BLaER1 treated with 17β-estradiol and CSF1 and Interleukin-3, amounts not matched to agents 10 nM and 100 nM (cell line): Measurements from ENCODE around the gene KCNK16.

Experiments
- H3K27ac ChIP-seq, 11 experiments: shearing (Covaris generic); formaldehyde crosslinking; 2 replicates each; pipeline ENCODE4 v1.8.1; 2022
- H3K27me3 ChIP-seq, 11 experiments: shearing (Covaris generic); formaldehyde crosslinking; 2 replicates each; pipeline ENCODE4 v1.8.1; 2022
- H3K36me3 ChIP-seq, 11 experiments: shearing (Covaris generic); formaldehyde crosslinking; 2 replicates each; pipeline ENCODE4 v1.8.1; 2022
- H3K4me1 ChIP-seq, 10 experiments: shearing (Covaris generic); formaldehyde crosslinking; 2 replicates each; pipeline ENCODE4 v1.8.1; 2022
- H3K4me2 ChIP-seq, 11 experiments: shearing (Covaris generic); formaldehyde crosslinking; 2 replicates each; pipeline ENCODE4 v1.8.1; 2022
- H3K4me3 ChIP-seq, 10 experiments: shearing (Covaris generic); formaldehyde crosslinking; 2 replicates each; pipeline ENCODE4 v1.8.1; 2022
- H3K9ac ChIP-seq, 11 experiments: shearing (Covaris generic); formaldehyde crosslinking; 2 replicates each; pipeline ENCODE4 v1.8.1; 2022
- H3K9me3 ChIP-seq, 11 experiments: shearing (Covaris generic); formaldehyde crosslinking; replicated peaks in 1 of 11; 2 replicates each; pipeline ENCODE4 v1.8.1; 2022
- H4K20me1 ChIP-seq, 11 experiments: shearing (Covaris generic); formaldehyde crosslinking; 2 replicates each; pipeline ENCODE4 v1.8.1; 2022
- Cebpa-rat ChIP-seq, 11 experiments: shearing (Covaris generic); IDR thresholded peaks; 2 replicates each; pipeline ENCODE4 v1.8.1; 2022

Gene KCNK16

DNA sequence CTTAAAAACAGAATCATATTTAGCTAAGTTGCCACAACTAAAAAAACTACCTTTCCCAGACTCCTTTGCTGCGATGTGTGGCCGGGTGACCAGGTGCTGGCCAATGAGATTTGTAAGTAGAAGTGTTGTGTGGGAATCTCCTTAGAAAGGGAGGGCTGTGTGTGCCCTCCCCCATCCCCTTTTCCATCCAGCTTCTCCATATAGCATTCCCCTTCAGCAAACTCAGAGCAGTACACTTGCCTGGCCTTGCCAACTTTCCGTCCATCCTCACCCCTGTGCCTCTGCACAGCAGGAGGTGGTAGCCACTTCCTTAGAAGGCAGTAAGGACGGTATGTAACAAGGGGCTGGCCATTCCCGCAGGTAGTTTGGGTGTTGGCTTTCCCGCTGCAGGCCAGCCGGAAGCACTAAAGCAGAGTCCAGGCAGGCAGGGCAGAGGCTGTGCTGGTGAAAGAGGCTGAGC is 22.3 kb upstream of the KCNK16 start:
- Histone ChIP-seq H3K9me3 (peaks cover 0 to 10% (median 8%) of the 10 kb centered on the region in 11 experiments; a peak in 11 of 22 replicates), H3K27ac (peak overlapping the region in 5 of 11 experiments; percentile 1 to 95 (median 17); a peak in 5 of 22 replicates), H3K4me3 (no peak overlapping the region), H4K20me1 (no peaks in the 10 kb centered on the region), H3K36me3 (no peaks in the 10 kb centered on the region), H3K27me3 (no peaks in the 10 kb centered on the region), H3K4me2 (peak overlapping the region in 3 of 11 experiments; percentile 8 to 91 (median 15); a peak in 2 of 22 replicates), H3K9ac (no peak overlapping the region; a peak in 1 of 22 replicates), H3K4me1 (peaks cover 50 to 84% (median 75%) of the 10 kb centered on the region in 10 experiments)
- TF ChIP-seq Cebpa-rat (IDR thresholded peaks at IDR 0.05) = no peak

GRCh38 chr6:39343396-39343870 is 20.9 kb upstream of the KCNK16 start:
- peak overlapping the region; percentile 76 to 93 (median 87) for H3K4me2 ChIP-seq
- H4K20me1 ChIP-seq = no peaks in the 10 kb centered on the region
- H3K27me3 ChIP-seq = no peaks in the 10 kb centered on the region
- H3K36me3 ChIP-seq = no peaks in the 10 kb centered on the region
- peaks cover 0 to 10% (median 8%) of the 10 kb centered on the region in 11 experiments; a peak in 11 of 22 replicates for H3K9me3 ChIP-seq
- no peak for TF ChIP-seq Cebpa-rat (IDR thresholded peaks at IDR 0.05)
- H3K4me1 ChIP-seq = peaks cover 64 to 97% (median 89%) of the 10 kb centered on the region in 10 experiments
- H3K4me3 ChIP-seq = no peak overlapping the region
- peak overlapping the region; percentile 2 to 80 (median 73); a peak in 20 of 22 replicates for H3K9ac ChIP-seq
- H3K27ac ChIP-seq = peak overlapping the region; percentile 73 to 95 (median 86)

DNA sequence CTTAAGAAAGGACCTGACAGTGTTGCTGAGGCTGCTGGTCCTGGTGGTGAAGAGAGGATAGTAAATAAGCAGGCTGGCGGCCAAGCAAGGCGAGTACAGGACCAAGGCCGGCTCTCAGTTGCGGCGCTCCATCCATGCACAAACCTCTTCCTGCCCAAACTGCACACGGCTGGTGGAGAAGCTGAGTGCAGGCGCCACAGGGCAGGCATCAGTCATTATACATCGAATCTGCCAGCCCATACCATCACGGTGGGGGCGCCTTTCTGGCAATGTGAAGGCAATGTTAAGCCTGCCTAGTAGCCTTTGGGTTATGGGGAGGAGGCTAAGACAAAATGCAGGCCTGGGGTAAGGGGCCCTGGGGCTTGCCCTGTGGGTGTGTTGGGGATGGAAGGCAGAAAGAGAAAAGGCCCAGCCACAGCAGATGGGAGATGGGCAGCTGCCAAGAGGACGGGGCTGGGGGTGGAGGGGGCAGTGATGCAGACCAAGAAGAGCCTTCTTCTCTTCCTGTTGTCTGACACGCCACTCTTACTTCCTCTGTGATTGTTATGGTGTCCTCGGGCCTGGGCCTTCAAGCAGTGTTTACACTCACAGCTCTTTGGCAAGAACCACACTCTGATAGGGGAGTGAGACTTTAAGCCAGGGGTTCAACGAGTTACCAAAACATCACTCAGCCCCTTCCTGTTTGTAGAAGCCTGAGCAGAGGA is 20.3 kb upstream of the KCNK16 start:
- peaks cover 70 to 98% (median 94%) of the 10 kb centered on the region in 10 experiments for H3K4me1 ChIP-seq
- H3K9me3 ChIP-seq = peaks cover 0 to 10% (median 8%) of the 10 kb centered on the region in 11 experiments; a peak in 11 of 22 replicates
- no peaks in the 10 kb centered on the region for H3K36me3 ChIP-seq
- no peaks in the 10 kb centered on the region for H3K27me3 ChIP-seq
- peak overlapping the region; percentile 73 to 95 (median 86) for H3K27ac ChIP-seq
- no peaks in the 10 kb centered on the region for H4K20me1 ChIP-seq
- peak overlapping the region; percentile 2 to 80 (median 73); a peak in 20 of 22 replicates for H3K9ac ChIP-seq
- H3K4me2 ChIP-seq = peak overlapping the region; percentile 76 to 93 (median 87)
- H3K4me3 ChIP-seq = no peak overlapping the region
- no peak for TF ChIP-seq Cebpa-rat (IDR thresholded peaks at IDR 0.05)

DNA sequence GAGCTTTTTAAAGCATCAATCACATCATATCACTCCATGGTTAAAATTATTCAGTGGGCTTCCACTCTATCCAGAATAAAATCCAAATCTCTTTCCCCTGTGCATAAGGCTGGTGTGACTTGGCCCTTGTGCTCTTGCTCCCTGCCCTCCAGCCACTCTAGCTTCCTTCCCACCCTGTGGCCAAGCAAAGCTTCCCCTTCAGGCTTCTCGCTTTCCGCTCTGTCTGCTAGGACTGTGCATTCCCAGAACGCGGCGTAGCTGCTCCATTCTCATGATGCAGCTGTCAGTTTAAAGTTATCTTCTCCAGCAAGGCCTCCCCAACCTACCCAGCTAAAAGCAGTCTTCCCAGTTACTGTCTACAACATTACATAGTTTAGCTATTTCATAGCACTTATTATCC is 19.4 kb upstream of the KCNK16 start:
- no peak for TF ChIP-seq Cebpa-rat (IDR thresholded peaks at IDR 0.05)
- Histone ChIP-seq H3K9me3 (peaks cover 0 to 10% (median 8%) of the 10 kb centered on the region in 11 experiments; a peak in 11 of 22 replicates), H3K36me3 (no peaks in the 10 kb centered on the region), H3K9ac (peak overlapping the region in 6 of 11 experiments; percentile 72 to 80 (median 78); a peak in 8 of 22 replicates), H3K27ac (peak overlapping the region in 9 of 11 experiments; percentile 73 to 95 (median 90); a peak in 17 of 22 replicates), H3K4me2 (peak overlapping the region; percentile 76 to 93 (median 87)), H3K4me3 (no peak overlapping the region), H3K27me3 (no peaks in the 10 kb centered on the region), H4K20me1 (no peaks in the 10 kb centered on the region), H3K4me1 (peaks cover 78 to 96% (median 93%) of the 10 kb centered on the region in 10 experiments)

DNA sequence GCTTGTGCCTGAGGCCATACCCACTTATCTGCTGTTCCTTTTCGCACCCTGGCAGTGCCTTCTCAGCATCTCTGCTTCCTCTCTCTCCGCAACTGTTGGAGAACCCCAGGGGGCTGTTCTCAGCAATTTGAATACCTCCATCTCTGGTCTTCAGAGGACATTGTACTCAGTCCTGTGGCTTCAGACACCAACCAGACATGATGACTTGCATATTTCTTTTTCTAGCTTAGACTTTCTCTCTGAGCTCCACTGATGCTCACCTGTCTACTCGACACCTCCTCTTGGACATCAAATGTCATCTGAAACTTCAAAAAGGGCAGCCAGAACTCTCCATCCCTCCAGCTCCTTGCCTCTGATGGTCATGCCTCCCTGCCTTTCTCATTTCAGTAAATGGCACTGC is 18.9 kb upstream of the KCNK16 start:
- H3K4me1 ChIP-seq = peaks cover 81 to 95% (median 92%) of the 10 kb centered on the region in 10 experiments
- TF ChIP-seq Cebpa-rat (IDR thresholded peaks at IDR 0.05) = no peak

GRCh38 chr6:39339868-39340550 is 17.5 kb upstream of the KCNK16 start:
- no peaks in the 10 kb centered on the region for H3K27me3 ChIP-seq
- peaks cover 85 to 97% (median 95%) of the 10 kb centered on the region in 10 experiments for H3K4me1 ChIP-seq
- H4K20me1 ChIP-seq = no peaks in the 10 kb centered on the region; a peak in 1 of 22 replicates
- peak overlapping the region; percentile 16 to 58 (median 40); a peak in 15 of 22 replicates for H3K9ac ChIP-seq
- no peaks in the 10 kb centered on the region for H3K36me3 ChIP-seq
- peak overlapping the region in 1 of 10 experiments; percentile 12; a peak in 2 of 20 replicates for H3K4me3 ChIP-seq
- peak overlapping the region; percentile 76 to 93 (median 87) for H3K4me2 ChIP-seq
- no peak for TF ChIP-seq Cebpa-rat (IDR thresholded peaks at IDR 0.05)
- peak overlapping the region in 10 of 11 experiments; percentile 1 to 95 (median 60); a peak in 17 of 22 replicates for H3K27ac ChIP-seq
- H3K9me3 ChIP-seq = peaks cover 0 to 10% (median 8%) of the 10 kb centered on the region in 11 experiments; a peak in 11 of 22 replicates

More for the DNA sequence above, 18.9 kb upstream of the KCNK16 start:
- Histone ChIP-seq H3K9ac (peak overlapping the region in 3 of 11 experiments; percentile 29 to 78 (median 77); a peak in 3 of 22 replicates), H3K27ac (peak overlapping the region in 8 of 11 experiments; percentile 62 to 95 (median 88); a peak in 11 of 22 replicates), H3K4me2 (peak overlapping the region; percentile 76 to 93 (median 87)), H3K36me3 (no peaks in the 10 kb centered on the region), H3K27me3 (no peaks in the 10 kb centered on the region), H3K9me3 (peaks cover 0 to 10% (median 8%) of the 10 kb centered on the region in 11 experiments; a peak in 11 of 22 replicates), H4K20me1 (no peaks in the 10 kb centered on the region), H3K4me3 (no peak overlapping the region)

DNA sequence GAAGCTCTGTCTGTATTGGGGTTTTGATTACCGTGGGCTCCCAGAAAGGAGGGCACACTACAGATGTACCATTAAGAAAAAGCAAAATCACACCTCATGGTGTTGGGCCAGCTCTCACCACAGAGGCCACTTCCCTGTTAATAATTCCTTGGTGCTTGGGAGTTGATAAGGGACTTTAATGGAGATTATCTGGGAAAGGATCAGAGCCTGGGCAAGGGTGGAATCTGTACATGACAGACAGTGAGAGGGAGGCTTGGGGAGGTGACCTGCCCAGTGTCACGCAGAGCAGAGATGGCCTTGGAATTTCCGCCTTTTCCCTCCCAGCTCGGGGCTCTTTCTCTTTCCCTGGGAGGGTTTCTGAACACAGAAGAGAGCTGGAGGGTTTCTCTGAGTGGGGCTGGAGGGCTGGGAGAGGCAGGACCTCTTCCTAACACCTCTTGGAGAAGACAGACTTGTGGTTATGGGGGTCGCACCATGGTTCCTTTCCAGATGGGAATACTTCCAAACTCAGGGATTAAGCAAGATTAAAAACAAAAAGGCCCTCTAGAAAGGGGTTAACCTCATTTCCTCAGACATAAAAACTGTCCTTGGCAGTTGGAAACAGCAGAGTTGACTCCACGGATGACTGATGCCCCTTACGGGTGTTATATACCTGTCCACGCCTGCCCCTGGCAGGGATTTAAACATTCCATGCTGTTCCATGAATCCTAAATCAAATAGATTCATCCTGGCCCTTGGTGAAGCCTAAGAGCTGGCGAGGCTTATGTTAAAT is 16.8 kb upstream of the KCNK16 start:
- Histone ChIP-seq H3K4me2 (peak overlapping the region; percentile 76 to 93 (median 87)), H3K27me3 (no peaks in the 10 kb centered on the region), H3K9ac (peak overlapping the region in 10 of 11 experiments; percentile 16 to 58 (median 40); a peak in 13 of 22 replicates), H4K20me1 (no peaks in the 10 kb centered on the region; a peak in 1 of 22 replicates), H3K9me3 (peaks cover 0 to 8% (median 5%) of the 10 kb centered on the region in 11 experiments; a peak in 11 of 22 replicates), H3K4me3 (no peak overlapping the region; a peak in 1 of 20 replicates), H3K27ac (peak overlapping the region in 9 of 11 experiments; percentile 1 to 95 (median 62); a peak in 17 of 22 replicates), H3K36me3 (no peaks in the 10 kb centered on the region), H3K4me1 (peaks cover 86 to 96% (median 93%) of the 10 kb centered on the region in 10 experiments)
- no peak for TF ChIP-seq Cebpa-rat (IDR thresholded peaks at IDR 0.05)

- peaks cover 79 to 90% (median 86%) of the 10 kb centered on the region in 10 experiments for H3K4me1 ChIP-seq
Observed at GRCh38 chr6:39338397-39338796, 15.9 kb upstream of the KCNK16 start.

More at GRCh38 chr6:39338397-39338796, 15.9 kb upstream of the KCNK16 start:
- H4K20me1 ChIP-seq = no peaks in the 10 kb centered on the region; a peak in 1 of 22 replicates
- peak overlapping the region; percentile 73 to 93 (median 87) for H3K4me2 ChIP-seq
- no peak overlapping the region for H3K4me3 ChIP-seq
- H3K9me3 ChIP-seq = no peaks in the 10 kb centered on the region
- H3K27ac ChIP-seq = peak overlapping the region in 5 of 11 experiments; percentile 19 to 92 (median 44); a peak in 7 of 22 replicates
- peak overlapping the region in 1 of 11 experiments; percentile 19; a peak in 1 of 22 replicates for H3K9ac ChIP-seq
- no peaks in the 10 kb centered on the region for H3K27me3 ChIP-seq
- no peaks in the 10 kb centered on the region for H3K36me3 ChIP-seq
- no peak for TF ChIP-seq Cebpa-rat (IDR thresholded peaks at IDR 0.05)
